Esophagus squamous epithelium (tissue), 4 donors: ENCODE results near the gene CCL3.

Experiments used
- CTCF ChIP-seq, 6 experiments: fragments of 450-650 bp in 4 of 6; fragments of 200-600 bp in 2 of 6; sonication (generic) in 2 of 6; IDR thresholded peaks; one replicate each; pipeline ENCODE4 v1.5.1; 2016 to 2019; ENCODE audit warnings: antibody characterized with exemption in 6 of 6, mild to moderate bottlenecking in 4 of 6, moderate library complexity in 4 of 6
- POLR2A ChIP-seq, 4 donors: fragments of 450-650 bp; IDR thresholded peaks; one replicate each; pipeline ENCODE4 v1.6.1; 2017; ENCODE audit warnings: antibody characterized with exemption in 4 of 4, mild to moderate bottlenecking in 4 of 4, moderate library complexity in 3 of 4

- TF ChIP-seq CTCF (IDR thresholded peaks at IDR 0.05): no peak
- no peak for TF ChIP-seq POLR2A (IDR thresholded peaks at IDR 0.05)
Measured at GRCh38 chr17:36059406-36059805, 30.5 kb downstream of the CCL3 start.
